BE2C (cell line): ENCODE results near the gene ZNF451.

Experiments used
- DNase-seq: peaks from one replicate; pipeline ENCODE4 v3.0.0-alpha.2; 2020
- H3K27me3 ChIP-seq: fragments of 250-450 bp; sonication (Bioruptor Pico); 2 replicates; pipeline ENCODE4 v1.5.1; 2020; ENCODE audit warnings: mild to moderate bottlenecking
- H3K36me3 ChIP-seq: fragments of 250-450 bp; sonication (Bioruptor Pico); 2 replicates; pipeline ENCODE4 v1.5.1; 2020; ENCODE audit warnings: mild to moderate bottlenecking
- H3K4me1 ChIP-seq: fragments of 250-450 bp; sonication (Bioruptor Pico); 2 replicates; pipeline ENCODE4 v1.5.1; 2020
- H3K4me3 ChIP-seq: 2 replicates; pipeline ENCODE4 v1.5.1; 2011; ENCODE audit warnings: low read depth, low read length
- H3K9me3 ChIP-seq: fragments of 250-450 bp; sonication (Bioruptor Pico); 2 replicates; pipeline ENCODE4 v1.5.1; 2020
- CTCF ChIP-seq: IDR thresholded peaks from 2 replicates; pipeline ENCODE4 v1.5.1; 2012; ENCODE audit warnings: mild to moderate bottlenecking, low read depth, low read length

Gene ZNF451

DNA sequence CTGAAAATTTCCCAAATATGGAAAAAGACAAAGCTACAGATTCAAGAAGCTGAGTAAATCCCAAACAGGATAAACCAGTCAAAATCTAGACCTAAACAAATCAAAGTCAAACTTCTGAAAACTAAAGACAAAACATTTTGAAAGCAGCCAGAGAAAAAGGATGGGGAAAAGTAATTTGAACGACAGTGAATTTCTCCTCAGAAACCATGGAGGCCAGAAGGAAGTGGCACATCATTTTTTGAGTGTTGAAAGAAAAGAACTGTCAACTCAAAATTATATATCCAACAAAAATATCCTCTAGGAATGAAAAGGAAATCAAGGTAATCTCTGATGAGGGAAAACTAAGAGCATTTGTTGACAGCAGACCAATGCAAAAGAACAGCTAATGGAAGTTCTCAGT is 125.3 kb downstream of the ZNF451 start:
- no peak for TF ChIP-seq CTCF
- no peaks in the 10 kb centered on the region for H3K27me3 ChIP-seq
- H3K9me3 ChIP-seq: no peaks in the 10 kb centered on the region
- DNase-seq: no peak
- H3K4me1 ChIP-seq: peaks cover 3% of the 10 kb centered on the region; the same call in 1 of the 2 replicates
- H3K4me3 ChIP-seq: no peak overlapping the region
- H3K36me3 ChIP-seq: no peaks in the 10 kb centered on the region

GRCh38 chr6:57216235-57217101 is 126.5 kb downstream of the ZNF451 start:
- no peak for DNase-seq

GRCh38 chr6:57217270-57217669 is 127.3 kb downstream of the ZNF451 start:
- no peak for TF ChIP-seq CTCF
- DNase-seq: no peak
- Histone ChIP-seq H3K4me1 (peaks cover 3% of the 10 kb centered on the region; the same call in 1 of the 2 replicates), H3K36me3 (no peaks in the 10 kb centered on the region), H3K27me3 (no peaks in the 10 kb centered on the region), H3K9me3 (no peaks in the 10 kb centered on the region), H3K4me3 (no peak overlapping the region)

More at GRCh38 chr6:57216235-57217101, 126.5 kb downstream of the ZNF451 start:
- Histone ChIP-seq H3K4me3 (no peak overlapping the region), H3K4me1 (peaks cover 3% of the 10 kb centered on the region; the same call in 1 of the 2 replicates), H3K36me3 (no peaks in the 10 kb centered on the region), H3K27me3 (no peaks in the 10 kb centered on the region), H3K9me3 (no peaks in the 10 kb centered on the region)
- no peak for TF ChIP-seq CTCF
